NCI-H2227 (cell line): ENCODE measurements around the gene CASP2.
"Not testable (repeated sequence)": the region's sequence is repeated elsewhere in the genome, so short reads cannot be mapped to it uniquely, and the experiment has no call there.

Source experiments
- DNase-seq: peaks from one replicate; lab custom pipeline; 2025; ENCODE audit not compliant: unreplicated experiment; lab: John Stamatoyannopoulos, UW

The CASP2 gene

DNA sequence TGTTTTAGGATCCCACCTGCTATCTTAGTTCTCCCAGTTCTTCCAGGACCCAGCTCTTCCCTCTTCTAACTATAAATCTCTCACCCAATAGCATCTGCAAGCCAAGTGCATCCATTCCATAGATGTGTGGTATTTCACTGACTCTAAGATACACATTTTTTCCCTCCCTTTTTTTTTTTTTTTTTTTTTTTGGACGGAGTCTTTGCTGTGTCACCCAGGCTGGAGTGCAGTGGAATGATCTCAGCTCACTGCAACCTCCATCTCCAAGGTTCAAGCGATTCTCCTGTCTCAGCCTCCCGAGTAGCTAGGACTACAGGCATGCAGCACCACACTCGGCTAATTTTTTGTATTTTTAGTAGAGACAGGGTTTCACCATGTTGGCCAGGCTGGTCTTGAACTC is 1.7 kb downstream of the CASP2 start:
- not testable (repeated sequence) for DNase-seq

DNA sequence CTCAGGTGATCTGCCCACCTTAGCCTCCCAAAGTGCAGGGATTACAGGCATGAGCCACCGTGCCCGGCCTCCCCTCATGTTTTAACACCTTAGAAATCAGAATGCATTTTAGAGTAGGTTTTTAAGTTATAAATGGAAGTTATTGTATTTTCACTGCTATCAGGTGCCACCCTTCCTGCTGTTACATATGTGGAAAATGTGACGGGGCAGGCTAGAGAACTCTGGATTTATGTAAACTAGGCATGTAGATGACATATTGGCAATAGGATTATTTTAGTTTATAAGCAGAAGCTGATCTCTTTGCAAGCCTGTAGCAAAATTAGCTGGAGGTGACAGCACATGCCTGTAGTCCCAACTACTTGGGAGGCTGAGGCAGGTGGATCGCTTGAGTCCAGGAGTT is 2.1 kb downstream of the CASP2 start:
- no peak for DNase-seq

DNA sequence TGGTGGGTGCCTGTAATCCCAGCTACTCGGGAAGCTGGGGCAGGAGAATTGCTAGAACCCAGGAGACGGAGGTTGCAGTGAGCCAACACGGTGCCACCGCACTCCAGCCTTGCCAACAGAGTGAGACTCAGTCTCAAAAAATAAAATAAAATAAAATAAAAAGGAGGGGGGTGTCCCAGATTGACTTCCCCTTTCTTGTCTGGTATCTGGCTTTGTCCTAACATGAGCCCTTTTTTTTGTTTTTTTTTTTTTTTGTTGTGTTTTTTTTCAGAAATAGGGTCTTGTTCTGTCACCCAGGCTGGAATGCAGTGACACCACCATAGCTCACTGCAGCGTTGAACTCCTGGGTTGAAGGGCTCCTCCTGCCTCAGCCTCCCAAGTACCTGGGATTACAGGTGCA is 4.7 kb downstream of the CASP2 start:
- no peak for DNase-seq

DNA sequence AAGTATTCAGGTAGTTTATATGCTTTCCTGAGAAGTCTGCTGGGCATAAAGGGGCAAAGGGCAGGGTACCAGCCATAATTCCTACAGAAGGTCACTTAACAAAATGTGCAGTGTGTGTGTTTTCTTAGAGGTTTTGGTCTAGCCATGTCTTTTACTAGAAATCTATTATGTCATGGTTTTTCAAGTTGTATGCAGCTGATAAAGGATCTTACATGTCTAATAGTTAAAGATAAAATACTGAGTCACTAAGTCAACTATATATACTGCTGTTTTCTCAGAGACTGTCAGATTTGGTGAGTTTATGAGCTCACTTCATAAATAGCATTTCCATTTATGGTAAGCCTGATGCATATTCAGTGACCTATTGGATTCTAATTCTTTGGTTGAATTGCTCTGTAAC is 7.7 kb downstream of the CASP2 start:
- DNase-seq: no peak

DNA sequence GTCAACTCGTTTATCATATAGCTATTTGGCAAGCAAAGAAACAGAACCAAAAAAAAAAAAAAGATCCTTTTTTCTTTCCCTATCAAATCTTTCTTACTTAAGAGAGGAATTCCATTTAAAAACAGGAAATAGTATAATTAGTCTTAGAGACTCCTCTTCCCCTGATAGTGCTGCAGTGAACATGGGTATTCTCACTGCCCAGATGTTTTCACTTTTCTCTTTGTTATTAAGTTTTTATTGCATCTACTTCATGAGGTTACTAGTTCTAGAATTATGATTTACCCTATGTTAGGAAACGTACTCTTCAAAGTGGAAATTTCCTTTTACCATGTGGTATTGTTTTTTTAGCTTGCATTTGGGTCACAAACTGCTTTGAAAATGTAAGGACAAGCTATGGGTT is 8.5 kb downstream of the CASP2 start:
- no peak for DNase-seq

DNA sequence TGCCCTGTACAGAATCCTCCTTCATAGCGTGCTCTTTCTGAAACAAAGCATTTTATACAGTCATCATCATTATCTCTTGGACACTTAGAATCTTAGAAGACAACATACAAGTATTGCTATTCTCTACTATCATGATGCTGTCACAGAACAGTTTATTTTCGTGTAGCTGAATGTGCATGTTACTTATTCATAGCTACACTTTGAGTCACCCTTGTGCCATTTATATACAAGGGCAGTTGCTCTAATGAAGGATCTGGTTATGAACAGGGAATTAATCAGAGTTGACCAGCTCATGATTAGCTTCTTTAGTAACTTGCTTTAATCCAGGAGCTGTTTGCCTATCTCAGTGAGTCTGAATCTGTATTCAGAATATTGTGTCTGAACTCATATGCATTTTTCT is 11.2 kb downstream of the CASP2 start:
- DNase-seq: no peak

DNA sequence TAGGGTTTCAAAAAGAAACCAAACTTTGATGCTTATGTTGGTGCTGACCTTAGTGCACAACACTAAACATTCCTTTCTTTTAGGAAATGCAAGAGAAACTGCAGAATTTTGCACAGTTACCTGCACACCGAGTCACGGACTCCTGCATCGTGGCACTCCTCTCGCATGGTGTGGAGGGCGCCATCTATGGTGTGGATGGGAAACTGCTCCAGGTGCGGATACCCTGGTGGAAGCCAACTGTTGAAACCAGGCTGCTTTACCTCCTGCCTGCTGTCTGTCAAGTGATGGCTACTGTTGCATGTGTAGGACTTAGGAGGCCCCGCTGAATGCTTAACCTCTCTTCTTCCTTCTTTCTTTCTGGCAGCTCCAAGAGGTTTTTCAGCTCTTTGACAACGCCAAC is 11.7 kb downstream of the CASP2 start:
- DNase-seq: peak; percentile 46

DNA sequence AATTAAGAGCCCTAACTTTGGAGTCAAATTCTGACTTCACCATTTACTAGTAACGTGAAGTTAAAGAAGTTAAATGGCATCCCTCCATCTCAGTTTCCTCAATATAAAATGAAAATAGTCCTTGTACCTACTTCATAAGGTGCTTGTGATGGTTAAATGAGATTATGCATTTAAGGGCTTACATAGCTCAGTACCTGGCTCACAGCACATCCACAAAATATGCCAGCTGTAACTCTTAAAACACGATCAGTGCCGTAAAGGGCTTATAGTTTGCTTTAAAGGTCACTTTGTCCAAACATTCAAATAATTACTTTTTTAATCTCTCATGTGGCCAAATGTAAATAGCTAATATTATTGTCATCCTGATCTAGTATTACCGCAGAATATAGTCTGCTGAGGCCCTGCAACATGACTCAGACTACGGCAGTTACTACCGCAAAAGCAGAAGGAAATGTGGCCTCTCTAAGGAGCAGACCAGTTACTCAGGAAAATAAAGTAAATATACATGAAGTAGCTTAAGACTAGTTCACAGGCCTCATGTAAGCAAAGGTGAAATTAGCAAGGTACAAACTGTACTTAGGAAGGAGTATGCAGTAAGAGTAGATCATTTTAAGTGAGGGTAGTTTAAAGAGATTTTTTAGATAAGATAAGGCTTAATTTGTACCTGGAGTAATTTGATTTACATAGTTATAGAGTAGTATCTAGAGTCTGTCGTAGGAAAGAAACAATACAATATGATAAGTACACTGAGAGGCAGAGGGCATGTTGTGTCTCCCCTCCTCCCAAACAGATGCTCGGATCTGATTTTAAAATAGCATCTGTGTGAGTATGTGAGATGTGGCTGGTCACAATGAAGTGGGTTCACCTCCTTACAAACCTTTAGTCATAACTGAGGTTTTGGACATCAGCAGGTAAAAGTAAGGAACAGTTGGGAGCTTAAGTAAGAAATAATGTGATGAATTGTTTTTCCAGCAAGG is 13.1 kb downstream of the CASP2 start:
- DNase-seq: no peak

DNA sequence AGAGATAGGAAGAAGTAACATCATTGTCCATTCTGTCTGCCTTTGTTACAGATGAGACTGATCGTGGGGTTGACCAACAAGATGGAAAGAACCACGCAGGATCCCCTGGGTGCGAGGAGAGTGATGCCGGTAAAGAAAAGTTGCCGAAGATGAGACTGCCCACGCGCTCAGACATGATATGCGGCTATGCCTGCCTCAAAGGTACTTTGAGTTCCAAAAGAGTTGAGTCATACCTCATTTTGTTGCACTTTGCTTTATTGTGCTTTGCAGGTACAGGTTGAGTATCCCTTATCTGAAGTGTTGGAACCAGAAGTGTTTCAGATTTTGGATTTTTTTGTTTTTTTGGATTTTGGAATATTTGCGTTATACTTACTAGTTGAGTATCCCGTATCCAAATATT is 15.6 kb downstream of the CASP2 start:
- no peak for DNase-seq

DNA sequence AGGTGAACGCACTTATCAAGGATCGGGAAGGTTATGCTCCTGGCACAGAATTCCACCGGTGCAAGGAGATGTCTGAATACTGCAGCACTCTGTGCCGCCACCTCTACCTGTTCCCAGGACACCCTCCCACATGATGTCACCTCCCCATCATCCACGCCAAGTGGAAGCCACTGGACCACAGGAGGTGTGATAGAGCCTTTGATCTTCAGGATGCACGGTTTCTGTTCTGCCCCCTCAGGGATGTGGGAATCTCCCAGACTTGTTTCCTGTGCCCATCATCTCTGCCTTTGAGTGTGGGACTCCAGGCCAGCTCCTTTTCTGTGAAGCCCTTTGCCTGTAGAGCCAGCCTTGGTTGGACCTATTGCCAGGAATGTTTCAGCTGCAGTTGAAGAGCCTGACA is 16.8 kb downstream of the CASP2 start:
- no peak for DNase-seq

DNA sequence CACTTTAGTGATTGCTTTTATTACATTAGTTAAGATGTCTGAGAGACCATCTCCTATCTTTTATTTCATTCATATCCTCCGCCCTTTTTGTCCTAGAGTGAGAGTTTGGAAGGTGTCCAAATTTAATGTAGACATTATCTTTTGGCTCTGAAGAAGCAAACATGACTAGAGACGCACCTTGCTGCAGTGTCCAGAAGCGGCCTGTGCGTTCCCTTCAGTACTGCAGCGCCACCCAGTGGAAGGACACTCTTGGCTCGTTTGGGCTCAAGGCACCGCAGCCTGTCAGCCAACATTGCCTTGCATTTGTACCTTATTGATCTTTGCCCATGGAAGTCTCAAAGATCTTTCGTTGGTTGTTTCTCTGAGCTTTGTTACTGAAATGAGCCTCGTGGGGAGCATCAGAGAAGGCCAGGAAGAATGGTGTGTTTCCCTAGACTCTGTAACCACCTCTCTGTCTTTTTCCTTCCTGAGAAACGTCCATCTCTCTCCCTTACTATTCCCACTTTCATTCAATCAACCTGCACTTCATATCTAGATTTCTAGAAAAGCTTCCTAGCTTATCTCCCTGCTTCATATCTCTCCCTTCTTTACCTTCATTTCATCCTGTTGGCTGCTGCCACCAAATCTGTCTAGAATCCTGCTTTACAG is 17.4 kb downstream of the CASP2 start:
- peak; percentile 59 for DNase-seq

DNA sequence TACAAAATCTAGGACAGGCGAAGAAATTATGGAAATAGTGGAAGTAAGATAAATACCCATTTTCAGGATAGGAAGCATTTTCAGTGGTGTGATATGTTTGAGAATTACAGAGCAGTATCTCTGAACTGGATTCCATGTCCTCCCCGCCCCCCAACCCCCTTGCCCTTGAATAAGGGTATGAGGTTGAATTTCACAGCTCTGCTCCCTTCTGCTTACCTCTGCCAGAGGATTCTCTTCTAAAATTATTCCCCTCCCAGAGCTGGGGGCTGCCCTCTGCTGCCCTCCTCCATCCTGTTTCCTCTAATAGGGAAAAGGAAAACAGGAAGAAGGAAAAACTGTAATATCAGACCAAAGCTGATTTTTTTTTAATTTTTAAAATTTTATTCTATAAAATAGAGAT is 20.5 kb downstream of the CASP2 start:
- DNase-seq: no peak

DNA sequence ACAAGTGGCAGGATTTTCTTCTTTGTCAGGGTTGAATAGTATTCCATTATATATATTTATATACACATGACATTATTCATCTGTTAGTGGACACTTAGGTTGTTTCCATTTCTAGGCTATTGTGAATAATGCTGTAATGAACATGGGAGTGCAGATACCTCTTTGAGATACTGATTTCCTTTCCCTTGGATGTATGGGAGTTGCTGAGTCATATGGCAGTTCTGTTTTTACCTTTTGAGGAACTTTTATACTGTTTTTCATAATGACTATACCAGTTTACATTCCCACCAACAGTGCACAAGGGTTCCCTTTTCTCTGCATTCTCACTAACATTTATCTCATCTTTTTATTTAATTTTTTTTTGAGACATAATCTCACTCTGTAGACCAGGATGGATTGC is 26.0 kb downstream of the CASP2 start:
- DNase-seq: no peak

DNA sequence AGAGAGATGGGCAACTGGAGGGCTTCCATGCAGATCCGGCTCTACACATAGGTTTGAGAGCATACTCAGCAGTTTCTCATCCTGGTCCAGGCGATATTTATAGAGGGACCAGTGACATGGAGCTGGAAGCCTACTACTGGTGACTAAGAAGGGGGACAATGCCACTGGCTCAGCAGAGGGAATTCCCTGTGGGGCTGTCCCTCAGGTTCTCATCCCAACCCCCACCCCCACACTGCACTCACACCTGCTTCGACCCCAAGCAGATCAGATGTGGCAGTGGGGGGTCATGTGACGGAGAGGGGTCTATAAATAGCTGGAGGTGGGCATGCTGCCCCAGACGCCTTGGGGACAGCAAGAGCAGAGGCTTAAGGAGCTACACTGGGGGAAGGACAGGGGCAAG is 27.6 kb downstream of the CASP2 start, which contains the start of gene CLCN1:
Gene CLCN1 (plus strand): TSS at position 336 of the 400 bp plus-strand sequence. CDS start 102 bp downstream, outside the sequence.
- no peak for DNase-seq

DNA sequence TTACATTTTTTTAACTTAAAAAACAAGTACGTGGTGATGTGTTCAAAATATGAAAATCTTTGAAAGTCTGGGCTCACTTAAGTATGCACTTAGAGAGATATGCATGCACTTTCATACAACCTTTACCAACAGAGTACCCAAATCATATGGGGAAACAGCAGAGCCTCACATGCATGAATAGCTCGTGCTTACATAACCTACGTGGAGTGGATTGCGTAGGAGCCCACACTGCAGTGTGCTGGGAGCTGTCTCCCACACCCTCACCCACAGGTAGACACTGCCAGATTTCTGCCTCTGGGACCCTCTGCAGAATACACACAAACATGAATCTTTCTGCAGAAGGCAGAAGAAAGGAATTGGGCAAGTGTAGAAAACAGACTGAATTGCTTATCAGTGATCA is 28.3 kb downstream of the CASP2 start:
- no peak for DNase-seq

DNA sequence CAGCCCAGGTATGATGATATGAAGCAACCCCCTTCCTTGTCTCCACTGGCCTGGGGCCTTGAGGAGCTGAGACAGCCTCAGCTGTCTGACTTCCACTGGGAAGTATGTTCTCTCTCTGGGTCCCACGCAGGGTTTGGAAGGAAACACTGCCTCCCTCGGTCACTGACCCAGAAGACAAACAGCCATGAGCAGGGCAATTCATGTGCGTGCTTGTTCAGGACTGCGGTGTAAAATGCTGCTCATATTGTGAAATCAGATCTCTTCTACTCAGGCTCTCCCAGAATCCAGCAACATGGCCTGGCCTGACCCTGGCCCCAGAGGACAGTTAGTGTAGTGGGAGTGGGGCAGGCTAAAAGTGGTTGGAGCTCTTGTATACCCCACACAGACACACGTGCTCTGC is 30.5 kb downstream of the CASP2 start:
- DNase-seq: no peak

DNA sequence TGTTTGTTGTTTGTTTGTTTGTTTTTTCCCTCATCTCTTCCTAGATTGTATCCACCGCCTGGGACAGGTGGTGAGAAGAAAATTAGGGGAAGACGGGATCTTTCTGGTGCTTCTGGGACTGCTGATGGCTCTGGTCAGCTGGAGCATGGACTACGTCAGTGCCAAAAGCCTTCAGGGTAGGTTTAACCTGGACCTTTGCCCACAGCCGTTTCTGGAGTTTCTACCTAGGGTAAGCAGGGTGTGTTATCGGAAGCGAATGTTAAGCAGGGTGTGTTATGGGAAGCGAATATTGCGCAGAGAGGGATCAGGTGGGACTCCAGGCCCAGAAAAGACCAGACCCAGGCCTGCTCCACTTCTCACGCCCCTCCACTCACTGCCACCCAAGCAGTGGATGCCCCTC is 32.5 kb downstream of the CASP2 start:
- no peak for DNase-seq

DNA sequence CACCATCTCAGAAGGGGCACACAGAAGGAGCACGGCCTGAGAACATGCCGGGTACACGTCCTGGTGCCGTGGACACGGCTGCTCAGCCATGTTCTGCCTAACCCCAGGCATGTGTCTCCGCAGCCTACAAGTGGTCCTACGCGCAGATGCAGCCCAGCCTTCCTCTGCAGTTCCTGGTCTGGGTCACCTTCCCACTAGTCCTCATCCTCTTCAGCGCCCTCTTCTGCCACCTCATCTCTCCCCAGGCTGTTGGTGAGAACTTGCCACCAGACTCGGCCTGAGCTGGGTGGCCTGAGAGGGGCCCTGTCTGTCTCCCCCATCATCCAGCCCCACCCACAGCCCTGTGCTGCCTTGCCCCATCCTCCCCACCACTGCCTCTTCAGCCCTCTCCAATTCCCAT is 33.1 kb downstream of the CASP2 start:
- DNase-seq: no peak

DNA sequence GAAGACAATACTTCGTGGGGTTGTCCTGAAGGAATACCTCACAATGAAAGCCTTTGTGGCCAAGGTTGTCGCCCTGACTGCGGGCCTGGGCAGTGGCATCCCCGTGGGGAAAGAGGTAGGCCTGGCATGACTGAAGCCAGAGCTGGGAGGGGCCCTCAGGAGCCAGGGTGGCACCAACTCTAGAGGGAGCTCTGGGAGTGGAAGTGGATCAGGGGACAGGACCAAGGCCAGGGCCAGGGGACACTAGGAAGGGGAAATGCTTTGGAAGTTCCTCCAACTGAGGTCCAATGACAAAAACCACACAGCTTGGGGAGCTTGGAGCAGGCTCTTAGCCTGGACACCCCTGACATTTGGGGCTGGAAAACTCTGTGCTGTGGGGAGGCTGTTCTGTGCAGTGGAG is 33.6 kb downstream of the CASP2 start:
- DNase-seq: no peak

DNA sequence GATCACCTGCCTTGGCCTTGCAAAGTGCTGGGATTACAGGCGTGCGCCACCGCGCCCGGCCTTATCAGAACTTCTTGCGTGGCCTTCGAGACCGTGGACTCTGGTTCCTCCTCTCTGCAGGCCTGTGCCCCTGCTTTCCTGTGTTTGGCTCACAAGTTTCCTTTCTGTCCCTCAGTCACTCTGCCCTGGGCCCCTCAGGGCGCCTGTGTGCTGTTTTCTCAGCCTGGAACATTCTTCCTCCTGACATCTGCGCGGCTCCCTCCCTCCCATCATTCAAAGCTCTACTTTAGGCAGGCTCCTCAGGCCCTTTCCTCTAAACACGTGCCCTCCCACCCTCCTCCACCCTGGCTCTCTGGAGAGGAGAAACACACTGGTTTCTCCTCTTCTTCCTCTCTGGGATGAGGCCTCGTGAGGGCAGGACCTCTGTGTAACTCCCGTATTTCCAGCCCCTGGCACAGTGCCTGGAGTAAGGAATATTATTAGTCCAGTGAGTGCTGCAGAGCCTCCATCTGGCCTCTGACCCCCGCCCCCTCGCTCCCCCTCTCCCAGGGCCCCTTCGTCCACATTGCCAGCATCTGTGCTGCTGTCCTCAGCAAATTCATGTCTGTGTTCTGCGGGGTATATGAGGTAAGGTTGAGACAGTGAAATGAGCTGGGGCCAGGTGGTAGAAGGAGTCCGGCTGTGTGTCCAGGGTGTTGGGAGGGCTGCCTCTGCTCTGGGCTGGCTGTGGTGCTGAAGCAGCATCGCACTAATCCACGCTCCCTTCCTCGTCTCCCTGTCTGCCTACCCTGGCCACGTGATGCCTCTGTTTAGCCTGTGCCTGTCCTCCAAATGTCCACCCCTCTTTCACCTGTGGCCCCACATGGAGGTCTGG is 34.8 kb downstream of the CASP2 start:
- DNase-seq: no peak

DNA sequence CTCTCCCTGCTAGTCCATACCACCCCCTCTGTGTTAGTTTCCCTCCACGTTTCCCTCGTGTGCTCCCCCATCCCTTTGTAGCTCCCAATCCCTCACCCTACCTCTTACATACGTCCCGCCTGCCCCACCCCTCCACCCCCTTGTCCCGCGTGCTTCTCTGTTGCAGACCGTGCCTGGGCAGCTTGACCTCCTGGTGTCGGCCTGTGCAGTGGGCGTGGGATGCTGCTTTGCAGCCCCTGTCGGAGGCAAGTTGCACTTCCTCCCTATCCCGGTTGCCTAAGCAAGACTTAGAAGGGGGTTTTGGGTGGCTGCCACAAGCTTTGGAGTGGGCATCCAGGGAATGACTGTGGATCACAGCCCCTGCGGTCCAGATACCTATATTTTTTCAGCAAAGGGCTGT is 35.5 kb downstream of the CASP2 start:
- DNase-seq: no peak
